ENCODE data around the gene PACS2.
"Not testable (repeated sequence)": the region's sequence is repeated elsewhere in the genome, so short reads cannot be mapped to it uniquely, and the experiment has no call there.

The PACS2 gene

DNA sequence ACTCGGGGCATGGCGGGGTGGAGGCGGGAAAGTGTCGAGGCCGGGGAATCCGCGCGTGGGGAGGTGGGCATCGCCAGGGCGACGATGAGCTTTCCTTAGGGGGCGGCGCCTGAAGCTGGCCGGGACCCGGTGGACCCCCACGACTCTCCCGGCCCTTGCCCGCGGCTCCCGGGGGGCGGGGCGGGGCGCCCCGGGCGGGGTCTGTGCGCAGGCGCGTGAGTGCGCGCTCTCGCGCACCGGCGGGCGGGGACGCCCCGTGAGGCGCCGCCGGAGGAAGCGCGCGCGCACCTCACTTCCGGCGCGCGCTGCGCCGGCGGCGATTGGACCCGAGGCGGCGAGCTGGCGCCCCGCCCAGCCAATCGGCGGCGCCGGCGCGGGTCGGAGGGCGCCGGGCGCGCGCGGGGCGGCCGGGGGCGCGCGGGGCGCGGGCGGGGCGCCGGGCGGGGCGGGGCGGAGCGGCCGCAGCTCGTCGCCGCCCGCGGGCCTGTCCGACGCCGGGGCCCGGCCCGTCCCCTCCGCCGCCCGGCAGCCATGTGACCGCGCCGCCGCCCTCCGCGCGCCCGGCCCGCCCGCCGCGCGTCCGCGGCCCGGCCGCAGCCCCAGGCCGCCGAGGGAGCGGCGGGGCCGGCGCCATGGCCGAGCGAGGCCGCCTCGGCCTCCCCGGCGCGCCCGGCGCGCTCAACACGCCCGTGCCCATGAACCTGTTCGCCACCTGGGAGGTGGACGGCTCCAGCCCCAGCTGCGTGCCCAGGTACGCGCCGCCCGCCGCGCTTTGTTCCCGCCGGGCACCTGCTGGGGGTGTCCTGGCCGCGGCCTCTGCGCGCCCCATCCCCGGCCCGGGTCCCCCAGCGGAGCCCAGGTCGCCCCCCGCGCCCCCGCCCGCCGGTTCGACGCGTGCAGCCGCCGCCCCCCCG is at the start of gene PACS2:
Gene PACS2, plus strand, starts transcription at position 462 of the 914 bp plus-strand sequence. Its CDS starts 171 bp downstream, at position 633.
- peak within 1 kb of the TSS; percentile 91 for H3K27ac ChIP-seq (ENCODE audit: low read depth, low read length)
- H3K9ac ChIP-seq (ENCODE audit: low read length): peak within 1 kb of the TSS; percentile 47
- no peaks in the 10 kb centered on the region for H3K36me3 ChIP-seq (ENCODE audit: control insufficient read depth, insufficient read depth, low read length)
- H3K4me1 ChIP-seq (ENCODE audit: control insufficient read depth, insufficient read depth, low read length): peaks cover 22% of the 10 kb centered on the region
- H3K27me3 ChIP-seq (ENCODE audit: control insufficient read depth, insufficient read depth, low read length): no peaks in the 10 kb centered on the region
- H3K4me3 ChIP-seq (ENCODE audit: low read length): peak within 1 kb of the TSS; percentile 85

DNA sequence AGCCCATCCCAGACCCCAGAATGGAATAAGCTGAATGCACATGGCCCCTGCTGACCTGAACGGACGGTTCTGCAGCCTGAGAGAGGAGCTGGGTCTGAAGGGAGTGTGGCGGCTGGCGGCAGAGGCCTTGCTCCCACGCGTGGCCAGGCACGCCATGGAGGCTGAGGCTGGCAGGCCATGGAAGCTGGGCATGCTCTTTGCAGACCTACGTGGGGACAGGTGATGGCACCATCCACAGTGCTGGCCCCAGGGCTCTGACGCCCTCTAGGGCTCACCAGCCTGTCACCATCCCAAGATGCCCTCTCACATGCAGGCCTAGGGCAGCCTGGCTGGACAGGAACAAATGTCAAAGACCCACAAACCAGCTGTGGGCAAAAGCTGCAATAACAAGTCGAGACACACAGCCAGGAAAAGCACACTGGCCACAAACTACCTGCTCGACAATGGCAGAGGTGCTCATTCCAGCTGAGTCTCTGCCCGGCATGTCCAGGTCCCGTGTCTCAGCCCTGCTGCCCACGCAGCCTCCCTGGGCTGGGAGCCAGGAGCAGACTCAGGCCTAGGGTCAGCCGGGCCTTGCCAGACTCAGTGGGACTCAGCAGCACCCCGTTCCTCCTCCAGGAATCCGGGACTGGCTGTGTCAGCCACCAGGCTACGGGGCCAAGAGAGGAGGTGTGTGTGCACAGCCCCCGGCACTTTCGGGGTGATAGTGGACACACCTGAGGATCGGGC is 46.6 kb upstream of the PACS2 start:
- no peaks in the 10 kb centered on the region for H3K36me3 ChIP-seq (ENCODE audit: control insufficient read depth, insufficient read depth, low read length)
- H3K4me3 ChIP-seq (ENCODE audit: low read length): no peak overlapping the region
- no peak overlapping the region for H3K9ac ChIP-seq (ENCODE audit: low read length)
- no peak overlapping the region for H3K27ac ChIP-seq (ENCODE audit: low read depth, low read length)
- H3K4me1 ChIP-seq (ENCODE audit: control insufficient read depth, insufficient read depth, low read length): no peaks in the 10 kb centered on the region
- no peaks in the 10 kb centered on the region for H3K27me3 ChIP-seq (ENCODE audit: control insufficient read depth, insufficient read depth, low read length)

DNA sequence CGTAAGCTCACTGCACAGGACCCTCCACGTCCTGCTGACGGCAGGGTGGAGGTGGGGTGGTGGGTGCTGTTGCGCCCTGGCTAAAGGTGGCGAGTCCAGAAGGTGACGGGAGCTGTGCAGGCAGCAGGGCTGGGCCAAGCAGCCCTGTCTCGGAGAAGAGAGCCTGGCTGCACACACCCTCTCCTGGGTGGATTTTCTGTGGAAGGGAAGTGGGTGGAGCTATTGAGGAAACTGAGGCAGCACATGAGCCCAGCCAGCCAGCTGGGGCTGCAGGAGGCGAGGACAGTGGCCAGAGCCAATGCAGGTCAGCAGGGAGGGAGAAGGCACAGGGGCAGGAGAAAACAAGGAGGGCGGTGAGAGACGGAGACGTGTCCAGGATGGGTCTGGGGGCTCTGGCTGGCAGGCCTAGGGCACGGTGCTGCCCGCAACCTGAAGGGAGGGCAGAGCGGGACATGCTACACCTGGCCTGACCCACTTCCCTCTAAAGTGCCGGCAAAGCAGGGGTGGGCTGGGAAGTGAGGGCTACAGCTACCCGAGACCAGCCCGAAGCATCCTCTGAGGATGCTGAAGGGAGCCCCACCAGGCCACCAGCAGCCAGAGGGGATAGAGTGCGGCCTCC is 45.7 kb upstream of the PACS2 start:
- H3K27ac ChIP-seq (ENCODE audit: low read depth, low read length): no peak overlapping the region
- H3K4me1 ChIP-seq (ENCODE audit: control insufficient read depth, insufficient read depth, low read length): no peaks in the 10 kb centered on the region
- no peaks in the 10 kb centered on the region for H3K27me3 ChIP-seq (ENCODE audit: control insufficient read depth, insufficient read depth, low read length)
- H3K4me3 ChIP-seq (ENCODE audit: low read length): no peak overlapping the region
- no peak overlapping the region for H3K9ac ChIP-seq (ENCODE audit: low read length)
- H3K36me3 ChIP-seq (ENCODE audit: control insufficient read depth, insufficient read depth, low read length): no peaks in the 10 kb centered on the region

GRCh38 chr14:105269405-105269804 is 45.1 kb upstream of the PACS2 start:
- no peak overlapping the region for H3K9ac ChIP-seq (ENCODE audit: low read length)
- no peaks in the 10 kb centered on the region for H3K36me3 ChIP-seq (ENCODE audit: control insufficient read depth, insufficient read depth, low read length)
- no peak overlapping the region for H3K4me3 ChIP-seq (ENCODE audit: low read length)
- no peaks in the 10 kb centered on the region for H3K4me1 ChIP-seq (ENCODE audit: control insufficient read depth, insufficient read depth, low read length)
- H3K27me3 ChIP-seq (ENCODE audit: control insufficient read depth, insufficient read depth, low read length): no peaks in the 10 kb centered on the region
- H3K27ac ChIP-seq (ENCODE audit: low read depth, low read length): no peak overlapping the region

- H3K27ac ChIP-seq (ENCODE audit: low read depth, low read length): no peak overlapping the region
- no peaks in the 10 kb centered on the region for H3K36me3 ChIP-seq (ENCODE audit: control insufficient read depth, insufficient read depth, low read length)
- no peak overlapping the region for H3K4me3 ChIP-seq (ENCODE audit: low read length)
- no peaks in the 10 kb centered on the region for H3K27me3 ChIP-seq (ENCODE audit: control insufficient read depth, insufficient read depth, low read length)
- H3K4me1 ChIP-seq (ENCODE audit: control insufficient read depth, insufficient read depth, low read length): no peaks in the 10 kb centered on the region
- H3K9ac ChIP-seq (ENCODE audit: low read length): no peak overlapping the region
Observed at GRCh38 chr14:105271224-105271890, 43.2 kb upstream of the PACS2 start.

DNA sequence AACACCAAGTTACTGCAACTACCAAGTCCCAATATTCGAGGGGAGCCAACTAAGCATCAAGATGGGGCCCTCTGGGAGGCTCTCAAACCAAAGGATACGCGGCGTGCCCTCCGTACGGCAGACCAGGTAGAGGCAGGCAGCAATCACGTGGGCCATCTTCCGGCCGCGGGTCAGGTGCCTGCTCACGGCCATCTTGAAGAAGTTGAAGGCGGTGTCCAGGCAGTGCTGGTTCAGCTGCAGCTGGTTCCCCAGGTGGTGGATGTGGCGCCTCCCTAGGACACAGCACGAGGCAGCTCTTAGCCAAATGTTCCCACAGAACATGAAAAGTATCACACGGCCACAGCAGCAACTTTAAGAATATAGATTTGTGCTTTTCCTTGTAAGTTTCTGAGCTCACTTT is 41.9 kb upstream of the PACS2 start:
- Histone ChIP-seq H3K4me3 (ENCODE audit: low read length) (no peak overlapping the region), H3K36me3 (ENCODE audit: control insufficient read depth, insufficient read depth, low read length) (no peaks in the 10 kb centered on the region), H3K9ac (ENCODE audit: low read length) (no peak overlapping the region), H3K27me3 (ENCODE audit: control insufficient read depth, insufficient read depth, low read length) (no peaks in the 10 kb centered on the region), H3K4me1 (ENCODE audit: control insufficient read depth, insufficient read depth, low read length) (no peaks in the 10 kb centered on the region), H3K27ac (ENCODE audit: low read depth, low read length) (no peak overlapping the region)

GRCh38 chr14:105273062-105273461 is 41.5 kb upstream of the PACS2 start:
- no peak overlapping the region for H3K9ac ChIP-seq (ENCODE audit: low read length)
- no peak overlapping the region for H3K27ac ChIP-seq (ENCODE audit: low read depth, low read length)
- H3K36me3 ChIP-seq (ENCODE audit: control insufficient read depth, insufficient read depth, low read length): no peaks in the 10 kb centered on the region
- no peak overlapping the region for H3K4me3 ChIP-seq (ENCODE audit: low read length)
- no peaks in the 10 kb centered on the region for H3K4me1 ChIP-seq (ENCODE audit: control insufficient read depth, insufficient read depth, low read length)
- H3K27me3 ChIP-seq (ENCODE audit: control insufficient read depth, insufficient read depth, low read length): no peaks in the 10 kb centered on the region

GRCh38 chr14:105274637-105275036 is 39.9 kb upstream of the PACS2 start:
- Histone ChIP-seq H3K27me3 (ENCODE audit: control insufficient read depth, insufficient read depth, low read length) (no peaks in the 10 kb centered on the region), H3K9ac (ENCODE audit: low read length) (no peak overlapping the region), H3K4me1 (ENCODE audit: control insufficient read depth, insufficient read depth, low read length) (no peaks in the 10 kb centered on the region), H3K4me3 (ENCODE audit: low read length) (no peak overlapping the region), H3K36me3 (ENCODE audit: control insufficient read depth, insufficient read depth, low read length) (no peaks in the 10 kb centered on the region), H3K27ac (ENCODE audit: low read depth, low read length) (no peak overlapping the region)

DNA sequence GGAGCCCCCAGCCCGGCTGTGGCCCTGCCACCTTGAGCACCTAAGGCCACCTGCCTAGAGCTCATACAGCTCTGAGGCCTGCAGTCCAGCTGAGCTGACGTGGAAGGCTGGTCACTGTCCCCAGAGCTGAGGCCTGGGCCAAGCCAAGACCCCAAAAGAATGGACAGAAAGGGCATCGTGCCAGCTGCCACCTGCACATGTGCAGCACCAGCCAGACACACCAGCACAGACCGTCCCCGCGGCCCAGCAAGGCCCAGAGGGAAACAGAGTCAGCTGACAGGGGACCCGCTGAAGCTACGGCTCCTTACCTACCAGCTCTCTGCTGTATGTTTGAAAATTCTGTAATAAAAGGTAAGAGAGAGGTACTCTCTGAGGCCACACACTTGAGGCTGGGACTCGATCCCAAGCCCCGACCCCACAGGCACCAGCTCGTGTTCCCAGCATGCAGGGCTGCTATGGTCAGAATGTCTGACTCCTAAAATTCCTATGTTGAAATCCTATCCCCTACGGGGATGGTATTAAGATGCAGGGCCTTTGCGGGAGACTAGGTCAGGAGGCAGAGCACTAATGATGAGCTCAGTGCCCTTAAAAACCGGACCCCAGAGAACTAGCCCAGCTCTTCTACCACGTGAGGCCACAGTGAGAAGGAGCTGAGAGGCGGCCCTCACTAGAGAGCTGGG is 39.1 kb upstream of the PACS2 start:
- Histone ChIP-seq H3K4me1 (ENCODE audit: control insufficient read depth, insufficient read depth, low read length) (no peaks in the 10 kb centered on the region), H3K4me3 (ENCODE audit: low read length) (no peak overlapping the region), H3K27ac (ENCODE audit: low read depth, low read length) (no peak overlapping the region), H3K9ac (ENCODE audit: low read length) (no peak overlapping the region), H3K27me3 (ENCODE audit: control insufficient read depth, insufficient read depth, low read length) (no peaks in the 10 kb centered on the region), H3K36me3 (ENCODE audit: control insufficient read depth, insufficient read depth, low read length) (no peaks in the 10 kb centered on the region)

GRCh38 chr14:105277448-105277847 is 37.1 kb upstream of the PACS2 start:
- H3K9ac ChIP-seq (ENCODE audit: low read length); H3K4me1 ChIP-seq (ENCODE audit: control insufficient read depth, insufficient read depth, low read length); H3K4me3 ChIP-seq (ENCODE audit: low read length); H3K27ac ChIP-seq (ENCODE audit: low read depth, low read length); H3K36me3 ChIP-seq (ENCODE audit: control insufficient read depth, insufficient read depth, low read length); H3K27me3 ChIP-seq (ENCODE audit: control insufficient read depth, insufficient read depth, low read length): not testable (repeated sequence)

- H3K27me3 ChIP-seq (ENCODE audit: control insufficient read depth, insufficient read depth, low read length): no peaks in the 10 kb centered on the region
- H3K4me1 ChIP-seq (ENCODE audit: control insufficient read depth, insufficient read depth, low read length): no peaks in the 10 kb centered on the region
- no peak overlapping the region for H3K9ac ChIP-seq (ENCODE audit: low read length)
- H3K36me3 ChIP-seq (ENCODE audit: control insufficient read depth, insufficient read depth, low read length): peaks cover 3% of the 10 kb centered on the region
- H3K27ac ChIP-seq (ENCODE audit: low read depth, low read length): no peak overlapping the region
- H3K4me3 ChIP-seq (ENCODE audit: low read length): no peak overlapping the region
Observed at GRCh38 chr14:105279642-105280361, 34.7 kb upstream of the PACS2 start.
